NT2/D1 (cell line): ENCODE data around the gene CPEB3.

Source experiments
- SUZ12 ChIP-seq: IDR thresholded peaks from 2 replicates; pipeline ENCODE4 v1.6.1; 2011; ENCODE audit not compliant: insufficient read length, insufficient read depth; ENCODE audit errors: extremely low read depth
- YY1 ChIP-seq: IDR thresholded peaks from 2 replicates; pipeline ENCODE4 v1.6.1; 2011; ENCODE audit not compliant: insufficient read length, insufficient read depth

GRCh38 chr10:92200564-92200963 lies 90.3 kb downstream of the CPEB3 start:
- no peak for TF ChIP-seq YY1
- TF ChIP-seq SUZ12 = no peak
